Endodermal cell (in vitro differentiated cells): ENCODE measurements around the gene MMAB. TPM values are rescaled to one million over a fixed set of nuclear protein-coding genes. Genes with fewer than 3 reads are reported as not detected.

Experiments used
- DNase-seq: peaks from one replicate; pipeline ENCODE4 v3.0.0-alpha.2; 2017
- H3K27ac ChIP-seq: 2 replicates; pipeline ENCODE4 v1.5.1; 2013; ENCODE audit warnings: mild to moderate bottlenecking, low read depth, low read length, moderate library complexity
- H3K27me3 ChIP-seq: 2 replicates; pipeline ENCODE4 v1.6.1; 2013; ENCODE audit warnings: mild to moderate bottlenecking, low read length, moderate library complexity; ENCODE audit not compliant: insufficient read depth, control insufficient read depth, poor library complexity, severe bottlenecking
- H3K36me3 ChIP-seq: 2 replicates; pipeline ENCODE4 v1.7.0; 2013; ENCODE audit warnings: mild to moderate bottlenecking, low read length, moderate library complexity; ENCODE audit not compliant: control insufficient read depth, insufficient read depth
- H3K4me1 ChIP-seq: one replicate; pipeline ENCODE4 v1.7.0; 2013; ENCODE audit warnings: low read length; ENCODE audit not compliant: control insufficient read depth, insufficient read depth
- H3K4me3 ChIP-seq: 2 replicates; pipeline ENCODE4 v1.5.1; 2013; ENCODE audit warnings: mild to moderate bottlenecking, low read length, moderate library complexity
- H3K9ac ChIP-seq: 2 replicates; pipeline ENCODE4 v1.6.1; 2013; ENCODE audit warnings: mild to moderate bottlenecking, low read length, moderate library complexity; ENCODE audit not compliant: poor library complexity, severe bottlenecking; ENCODE audit errors: extremely low read depth
- H3K9me3 ChIP-seq: 2 replicates; pipeline ENCODE4 v1.6.1; 2013; ENCODE audit warnings: mild to moderate bottlenecking, low read length, moderate library complexity; ENCODE audit not compliant: control insufficient read depth
- H3K27ac Mint-ChIP-seq: 2 replicates; pipeline ENCODE4 v1.8.0; 2020; ENCODE audit warnings: mixed read lengths
- H3K27me3 Mint-ChIP-seq: 2 replicates; pipeline ENCODE4 v1.8.0; 2021; ENCODE audit warnings: mild to moderate bottlenecking, mixed read lengths; ENCODE audit not compliant: insufficient read depth
- H3K36me3 Mint-ChIP-seq: 2 replicates; pipeline ENCODE4 v1.8.0; 2020; ENCODE audit warnings: low read depth, mixed read lengths
- H3K4me1 Mint-ChIP-seq: 2 replicates; pipeline ENCODE4 v1.8.0; 2020; ENCODE audit warnings: mixed read lengths
- H3K4me3 Mint-ChIP-seq: 2 replicates; pipeline ENCODE4 v1.8.0; 2020; ENCODE audit warnings: mild to moderate bottlenecking, moderate library complexity, mixed read lengths
- H3K9me3 Mint-ChIP-seq: 2 replicates; pipeline ENCODE4 v1.8.0; 2020; ENCODE audit warnings: mild to moderate bottlenecking, mixed read lengths
- WGBS, 2 experiments: methylation state at CpG; one replicate each; pipeline versions ENCODE4 v1.1.5 to v1.1.7; 2013; ENCODE audit warnings: missing lambda C conversion rate in 2 of 2, mixed read lengths in 1 of 2; ENCODE audit not compliant: insufficient coverage in 1 of 2, insufficient read length in 1 of 2; 5-methylcytosine and 5-hydroxymethylcytosine counted together
- total RNA-seq, 2 donors: library from RNA; stranded (reverse); fragmentation: NEBNext Ultra II Directional in 1 of 2; extraction: Animal tissue kit (Norgen Biotek cat#: 25700) in 1 of 2; gene quantifications; 2 replicates in 1 of 2; 3 replicates in 1 of 2; pipeline ENCODE4 v1.2.1, GENCODE V29; 2021
- TF ChIP-seq, protein P1 (sequence below): fragments of 200-600 bp; sonication (generic); conservative IDR thresholded peaks from 2 replicates; pipeline ENCODE4 v1.5.0; 2021; ENCODE audit warnings: antibody characterized with exemption, mild to moderate bottlenecking

The MMAB gene
- total RNA-seq, 2 donors from 2014 or later: 24.9 to 28.2 TPM

DNA sequence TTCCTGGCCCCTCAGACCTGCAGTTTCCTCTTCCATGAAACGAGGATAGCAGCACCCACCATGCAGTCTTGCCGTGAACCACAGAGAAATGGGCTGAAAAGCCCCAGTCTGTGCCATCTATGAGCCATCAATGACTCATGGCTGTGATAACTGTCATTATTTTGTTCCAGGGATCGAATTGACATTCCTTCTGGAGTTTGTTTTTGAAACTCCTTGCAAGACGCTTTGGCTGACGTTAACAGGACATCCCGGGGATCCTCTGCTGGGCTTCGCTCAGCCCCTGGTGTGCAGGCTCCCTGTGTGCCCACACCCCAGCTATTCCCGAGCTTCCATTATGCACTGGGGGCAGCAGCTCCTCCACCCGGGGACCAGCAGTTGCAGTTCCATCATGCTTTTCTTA lies 33.8 kb downstream of the MMAB start:
- 88 to 89% methylated on average over 9 of the region's 9 CpGs for WGBS, 2 experiments

DNA sequence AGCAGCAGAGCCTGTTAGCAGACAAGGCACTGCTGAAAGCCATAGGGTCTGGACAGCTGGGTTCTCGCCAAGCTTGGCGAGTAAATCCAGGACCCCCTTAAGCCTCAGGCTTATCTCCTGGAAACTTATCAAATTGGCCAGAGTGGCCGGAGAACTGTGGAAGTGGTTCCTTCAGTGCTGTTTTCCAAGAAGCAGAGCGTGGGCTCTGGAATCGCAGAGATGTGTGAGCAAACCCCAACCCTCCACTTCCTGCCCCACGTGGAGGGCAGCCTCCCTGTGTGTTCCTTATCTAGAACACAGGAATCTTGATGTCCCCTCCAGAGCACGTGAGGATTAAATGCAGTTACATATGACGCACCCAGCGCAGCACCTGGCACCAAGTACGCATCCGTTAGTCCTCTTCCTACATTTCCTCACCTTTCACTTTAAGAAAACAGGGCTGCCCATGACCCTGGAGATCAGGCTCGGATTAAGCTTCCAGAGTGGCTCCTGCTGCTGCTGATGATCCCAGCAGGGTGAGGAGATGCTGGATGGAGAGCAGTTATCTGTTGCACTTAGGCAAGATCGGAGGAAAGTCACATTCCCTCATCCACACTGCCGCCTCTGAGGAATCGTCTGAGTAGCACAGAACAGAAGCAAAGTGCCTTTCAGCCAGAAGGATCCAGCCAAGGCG lies 35.0 kb downstream of the MMAB start:
- Mint-ChIP-seq H3K27ac (no peak overlapping the region), H3K9me3 (no peaks in the 10 kb centered on the region), H3K36me3 (peaks cover 13% of the 10 kb centered on the region), H3K4me1 (no peaks in the 10 kb centered on the region), H3K27me3 (no peaks in the 10 kb centered on the region), H3K4me3 (no peak overlapping the region)
- Histone ChIP-seq H3K9ac (no peak overlapping the region), H3K4me3 (no peak overlapping the region), H3K36me3 (no peaks in the 10 kb centered on the region), H3K4me1 (no peaks in the 10 kb centered on the region), H3K27ac (no peak overlapping the region), H3K9me3 (no peaks in the 10 kb centered on the region), H3K27me3 (no peaks in the 10 kb centered on the region)
- 90 to 94% methylated on average over 12 to 16 of the region's 16 CpGs for WGBS, 2 experiments
- no peak for DNase-seq
- TF ChIP-seq, protein P1, sequence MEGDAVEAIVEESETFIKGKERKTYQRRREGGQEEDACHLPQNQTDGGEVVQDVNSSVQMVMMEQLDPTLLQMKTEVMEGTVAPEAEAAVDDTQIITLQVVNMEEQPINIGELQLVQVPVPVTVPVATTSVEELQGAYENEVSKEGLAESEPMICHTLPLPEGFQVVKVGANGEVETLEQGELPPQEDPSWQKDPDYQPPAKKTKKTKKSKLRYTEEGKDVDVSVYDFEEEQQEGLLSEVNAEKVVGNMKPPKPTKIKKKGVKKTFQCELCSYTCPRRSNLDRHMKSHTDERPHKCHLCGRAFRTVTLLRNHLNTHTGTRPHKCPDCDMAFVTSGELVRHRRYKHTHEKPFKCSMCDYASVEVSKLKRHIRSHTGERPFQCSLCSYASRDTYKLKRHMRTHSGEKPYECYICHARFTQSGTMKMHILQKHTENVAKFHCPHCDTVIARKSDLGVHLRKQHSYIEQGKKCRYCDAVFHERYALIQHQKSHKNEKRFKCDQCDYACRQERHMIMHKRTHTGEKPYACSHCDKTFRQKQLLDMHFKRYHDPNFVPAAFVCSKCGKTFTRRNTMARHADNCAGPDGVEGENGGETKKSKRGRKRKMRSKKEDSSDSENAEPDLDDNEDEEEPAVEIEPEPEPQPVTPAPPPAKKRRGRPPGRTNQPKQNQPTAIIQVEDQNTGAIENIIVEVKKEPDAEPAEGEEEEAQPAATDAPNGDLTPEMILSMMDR: no peak

More for the DNA sequence above, 33.8 kb downstream of the MMAB start:
- TF ChIP-seq, protein P1: no peak
- Histone ChIP-seq H3K9ac (no peak overlapping the region), H3K36me3 (no peaks in the 10 kb centered on the region), H3K27me3 (no peaks in the 10 kb centered on the region), H3K9me3 (no peaks in the 10 kb centered on the region), H3K4me1 (no peaks in the 10 kb centered on the region), H3K27ac (no peak overlapping the region), H3K4me3 (no peak overlapping the region)
- no peak overlapping the region for H3K27ac Mint-ChIP-seq
- H3K36me3 Mint-ChIP-seq: peaks cover 13% of the 10 kb centered on the region
- H3K9me3 Mint-ChIP-seq: no peaks in the 10 kb centered on the region
- H3K4me1 Mint-ChIP-seq: no peaks in the 10 kb centered on the region
- no peak for DNase-seq
- no peaks in the 10 kb centered on the region for H3K27me3 Mint-ChIP-seq
- H3K4me3 Mint-ChIP-seq: no peak overlapping the region

DNA sequence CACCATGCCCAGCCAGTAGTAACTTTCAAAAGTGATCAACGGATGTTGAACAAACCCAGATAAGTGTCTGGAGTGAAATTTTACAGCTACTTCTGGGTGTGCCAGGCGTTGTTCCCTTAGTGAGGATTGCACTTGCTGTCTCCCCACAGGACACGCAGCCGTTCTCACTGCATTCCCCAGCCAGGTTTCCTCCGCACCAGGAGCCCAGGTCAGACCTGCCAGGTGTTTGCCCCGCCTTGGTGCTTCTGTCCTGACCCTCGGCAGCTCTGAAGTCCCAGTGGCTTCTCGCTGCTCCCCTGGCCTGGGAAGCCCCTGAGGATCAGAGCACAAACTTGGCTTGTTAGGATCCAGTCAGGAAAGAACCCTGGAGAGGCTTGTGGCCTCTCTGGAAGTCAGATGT lies 36.2 kb downstream of the MMAB start:
- no peaks in the 10 kb centered on the region for H3K27me3 ChIP-seq
- WGBS, 2 experiments: 95 to 96% methylated on average over 8 of the region's 8 CpGs
- H3K4me3 ChIP-seq: no peak overlapping the region
- Mint-ChIP-seq H3K9me3 (no peaks in the 10 kb centered on the region), H3K36me3 (peaks cover 13% of the 10 kb centered on the region), H3K4me1 (no peaks in the 10 kb centered on the region), H3K4me3 (no peak overlapping the region), H3K27ac (peak overlapping the region; percentile 52), H3K27me3 (no peaks in the 10 kb centered on the region)
- TF ChIP-seq, protein P1: no peak
- H3K4me1 ChIP-seq: no peaks in the 10 kb centered on the region
- DNase-seq: no peak
- H3K27ac ChIP-seq: no peak overlapping the region
- H3K9ac ChIP-seq: no peak overlapping the region
- H3K36me3 ChIP-seq: no peaks in the 10 kb centered on the region
- no peaks in the 10 kb centered on the region for H3K9me3 ChIP-seq
